ENCODE data around the gene SPOPL.

The SPOPL gene

DNA sequence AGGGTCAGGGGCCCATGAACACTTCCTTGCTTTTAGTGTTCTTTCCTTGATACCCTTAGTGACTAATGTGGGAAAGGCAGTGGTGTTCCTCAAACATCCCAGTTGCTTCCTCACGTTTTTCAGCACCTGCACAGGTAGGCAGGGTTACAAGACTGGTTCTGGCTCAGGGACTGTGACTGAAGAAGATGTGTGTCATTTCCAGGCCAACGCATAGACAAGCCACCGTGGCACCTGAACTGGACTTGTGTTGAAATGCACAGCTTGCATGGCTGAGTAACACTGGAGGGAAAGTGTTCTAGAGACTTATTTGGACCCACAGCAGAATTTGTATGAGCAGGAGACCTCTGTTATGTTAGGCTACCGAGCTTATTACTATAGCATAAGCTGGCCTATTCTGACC is 107.9 kb downstream of the SPOPL start:
- DNase-seq: no peak

DNA sequence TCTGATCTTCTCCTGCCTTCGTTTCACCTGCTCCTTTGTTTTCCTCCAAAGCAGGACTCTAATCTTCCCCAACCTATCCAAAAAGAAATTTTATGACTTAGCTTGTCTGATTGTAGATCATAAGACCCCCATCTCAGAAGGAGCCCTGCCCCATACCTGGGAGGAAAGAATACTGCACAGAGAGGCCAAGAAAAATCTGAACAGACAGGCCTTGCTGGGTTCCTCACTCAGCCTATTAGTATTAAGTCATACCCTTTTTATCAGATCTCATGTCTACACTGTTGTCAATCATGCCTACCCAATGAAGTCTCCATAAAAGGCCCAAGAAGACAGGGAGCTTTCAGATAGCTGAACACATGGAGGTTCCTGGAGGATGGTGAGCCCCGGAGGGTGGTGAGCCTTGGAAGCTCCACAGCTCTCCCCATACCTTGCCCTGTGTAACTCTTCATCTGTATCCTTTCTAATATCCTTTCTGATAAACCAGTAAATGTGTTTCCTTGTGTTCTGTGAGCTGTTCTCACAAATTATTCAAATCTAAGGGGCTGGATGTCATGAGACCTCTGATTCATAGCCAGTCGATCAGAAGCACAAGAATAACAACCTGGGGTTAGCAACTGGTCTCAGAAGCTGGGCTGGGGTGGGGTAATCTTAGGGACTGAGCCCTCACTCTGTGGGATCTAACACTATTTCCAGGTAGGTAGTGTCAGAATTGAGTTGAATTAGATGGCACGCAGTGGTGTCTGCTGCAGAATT is 108.8 kb downstream of the SPOPL start:
- DNase-seq: no peak

DNA sequence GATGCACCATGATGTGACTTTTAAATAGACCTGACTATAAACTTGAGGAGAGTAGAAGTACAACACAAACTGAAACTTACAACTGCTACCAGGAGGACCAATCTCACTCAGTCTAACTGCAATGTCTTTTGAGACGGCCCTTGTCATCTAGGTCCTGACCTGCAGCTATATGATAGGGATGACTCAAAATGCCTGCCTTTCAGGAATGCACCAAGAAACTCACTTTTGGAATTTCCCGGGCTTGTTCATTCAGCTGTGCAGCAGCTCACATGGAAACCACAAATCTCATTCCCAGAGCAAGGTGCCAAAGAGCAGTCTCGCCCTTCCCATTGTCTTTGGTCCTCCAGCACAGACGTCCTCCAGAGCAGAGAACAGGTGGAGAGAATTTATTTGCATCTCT is 113.7 kb downstream of the SPOPL start:
- no peak for DNase-seq

DNA sequence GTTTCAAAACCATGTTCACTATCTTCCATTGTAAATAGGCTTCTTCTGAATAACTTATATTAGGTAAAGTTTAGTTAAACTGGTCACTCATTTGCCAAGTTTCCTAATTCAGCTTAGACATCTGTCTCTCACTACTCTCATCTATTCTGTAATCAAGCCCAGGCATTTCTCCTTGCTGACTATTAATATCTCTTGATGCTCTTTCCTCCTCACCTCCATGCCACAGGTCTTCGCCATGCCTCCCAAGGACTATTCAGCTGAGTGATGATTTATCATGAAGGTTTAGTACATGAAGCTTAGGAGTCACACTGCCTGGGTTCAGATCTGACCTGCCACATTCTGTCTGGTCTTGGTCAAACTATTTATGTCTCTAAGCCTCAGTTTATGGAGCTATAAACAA is 115.5 kb downstream of the SPOPL start:
- no peak for DNase-seq

DNA sequence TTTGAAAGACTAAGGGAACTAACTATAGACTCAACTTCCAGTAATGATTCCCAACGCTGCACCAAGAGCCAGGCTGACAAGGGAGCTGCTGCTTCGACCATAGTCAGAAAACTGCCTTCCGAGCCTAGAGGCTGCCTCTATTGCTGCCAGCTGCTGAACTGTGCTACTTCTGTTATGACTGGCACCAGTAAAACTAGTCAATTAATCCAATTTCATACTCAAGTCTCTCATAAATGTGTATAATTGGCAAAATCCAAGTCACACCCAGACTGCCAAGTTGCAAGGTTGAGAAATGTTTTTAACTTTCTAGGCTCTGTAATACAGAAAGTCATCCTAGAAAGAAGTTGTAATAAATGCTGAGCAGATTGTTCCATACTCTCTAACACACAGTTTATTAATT is 117.4 kb downstream of the SPOPL start:
- DNase-seq: no peak

DNA sequence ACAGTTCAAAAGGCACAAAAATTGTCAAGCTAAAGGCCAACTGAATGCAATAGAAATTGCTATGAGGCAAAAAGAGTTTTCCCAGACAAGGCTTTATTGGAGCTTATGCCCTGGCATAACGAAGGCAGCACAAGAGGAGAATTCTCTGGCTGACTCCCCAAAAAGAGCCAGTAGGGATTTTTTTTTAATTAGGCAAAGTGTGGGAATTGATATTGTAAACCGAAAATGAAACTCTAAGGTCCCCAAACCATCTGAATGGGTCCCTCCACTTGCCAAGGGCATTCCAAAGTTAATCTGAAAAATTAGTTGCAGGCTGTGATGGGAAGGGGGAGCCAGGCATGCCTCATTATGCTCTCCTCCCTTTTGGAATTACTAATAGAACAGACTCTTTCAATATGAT is 118.9 kb downstream of the SPOPL start:
- DNase-seq: no peak

DNA sequence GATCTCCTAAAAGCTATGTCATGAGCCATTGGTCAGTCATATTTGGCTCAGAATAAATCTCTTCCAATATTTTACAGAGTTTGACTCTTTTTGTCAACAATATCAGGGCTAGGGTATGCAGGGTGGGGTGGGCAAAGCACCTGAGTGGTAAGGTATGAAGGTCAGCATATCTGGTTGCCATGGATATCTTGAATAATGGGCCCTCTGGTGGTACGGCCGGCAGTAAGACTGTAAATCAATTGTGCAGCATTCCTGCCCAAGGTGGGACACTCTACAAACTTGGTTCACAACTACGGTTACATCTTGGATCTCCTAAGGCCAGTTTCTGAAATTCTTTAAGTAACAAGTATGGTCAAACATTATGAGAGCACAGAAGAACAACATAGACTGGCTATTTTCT is 119.6 kb downstream of the SPOPL start:
- DNase-seq: no peak

DNA sequence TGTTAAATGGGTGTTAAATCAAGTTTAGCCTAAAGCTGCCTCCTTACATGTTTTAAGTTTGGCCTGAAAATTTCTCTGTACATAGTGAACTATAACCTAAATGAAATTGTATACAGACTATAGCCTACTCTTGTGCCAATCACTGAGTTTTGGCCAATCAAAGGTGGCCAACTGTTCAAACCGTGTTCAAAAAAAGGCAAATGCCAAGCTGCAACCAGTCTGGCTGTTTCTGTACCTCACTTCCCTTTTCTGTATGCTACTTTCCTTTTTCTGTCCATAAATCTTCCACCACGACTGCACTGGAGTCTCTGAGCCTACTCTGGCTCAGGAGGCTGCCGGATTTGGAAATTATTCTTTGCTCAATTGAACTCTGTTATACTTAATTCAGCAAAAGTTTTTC is 121.0 kb downstream of the SPOPL start:
- no peak for DNase-seq

All from COR-L47 (cell line).